HG02870 (cell line): ENCODE measurements around the gene CYTH4.

ENCODE experiments used
- ATAC-seq: cut with Tn5 transposase; IDR thresholded peaks from one replicate; pipeline ENCODE4 v1.9.1; 2021; ENCODE audit warnings: mild to moderate bottlenecking, moderate library complexity; ENCODE audit not compliant: unreplicated experiment

CYTH4 gene

GRCh38 chr22:37288521-37288920, 6.2 kb downstream of the CYTH4 start:
- no peak for ATAC-seq

- ATAC-seq: no peak
Observed at GRCh38 chr22:37289156-37289735, 6.9 kb downstream of the CYTH4 start.

GRCh38 chr22:37290737-37291136, 8.4 kb downstream of the CYTH4 start:
- no peak for ATAC-seq

GRCh38 chr22:37291559-37292298, 9.4 kb downstream of the CYTH4 start:
- ATAC-seq: no peak

- ATAC-seq: no peak
Observed at GRCh38 chr22:37292641-37293040, 10.3 kb downstream of the CYTH4 start.

- ATAC-seq: no peak
Observed at GRCh38 chr22:37293172-37293571, 10.9 kb downstream of the CYTH4 start.

- no peak for ATAC-seq
Observed at GRCh38 chr22:37294747-37295146, 12.4 kb downstream of the CYTH4 start.

GRCh38 chr22:37295213-37295886, 13.0 kb downstream of the CYTH4 start:
- ATAC-seq: no peak

GRCh38 chr22:37295946-37296345, 13.6 kb downstream of the CYTH4 start:
- no peak for ATAC-seq

- ATAC-seq: no peak
Observed at GRCh38 chr22:37298748-37299495, 16.6 kb downstream of the CYTH4 start.

GRCh38 chr22:37299969-37300509, 17.7 kb downstream of the CYTH4 start:
- no peak for ATAC-seq

- no peak for ATAC-seq
Observed at GRCh38 chr22:37300551-37301017, 18.3 kb downstream of the CYTH4 start.

GRCh38 chr22:37301144-37301830, 19.0 kb downstream of the CYTH4 start:
- no peak for ATAC-seq

GRCh38 chr22:37302674-37303555, 20.6 kb downstream of the CYTH4 start:
- ATAC-seq: no peak

- ATAC-seq: no peak
Observed at GRCh38 chr22:37303821-37304274, 21.5 kb downstream of the CYTH4 start.

- no peak for ATAC-seq
Observed at GRCh38 chr22:37304595-37305343, 22.5 kb downstream of the CYTH4 start.

GRCh38 chr22:37305887-37306286, 23.6 kb downstream of the CYTH4 start:
- no peak for ATAC-seq

GRCh38 chr22:37306494-37306829, 24.2 kb downstream of the CYTH4 start:
- ATAC-seq: no peak
